22Rv1 (cell line): Measurements from ENCODE around the gene LRRC15.

Experiments used
- ZFX ChIP-seq: fragments of 450-650 bp; IDR thresholded peaks from 2 replicates; pipeline ENCODE4 v1.6.1; 2017; ENCODE audit warnings: antibody characterized with exemption, borderline replicate concordance
- TF ChIP-seq, protein P1 (sequence below): fragments of 450-650 bp; IDR thresholded peaks from 2 replicates; pipeline ENCODE4 v1.5.1; 2017; ENCODE audit warnings: mild to moderate bottlenecking

- TF ChIP-seq, protein P1, sequence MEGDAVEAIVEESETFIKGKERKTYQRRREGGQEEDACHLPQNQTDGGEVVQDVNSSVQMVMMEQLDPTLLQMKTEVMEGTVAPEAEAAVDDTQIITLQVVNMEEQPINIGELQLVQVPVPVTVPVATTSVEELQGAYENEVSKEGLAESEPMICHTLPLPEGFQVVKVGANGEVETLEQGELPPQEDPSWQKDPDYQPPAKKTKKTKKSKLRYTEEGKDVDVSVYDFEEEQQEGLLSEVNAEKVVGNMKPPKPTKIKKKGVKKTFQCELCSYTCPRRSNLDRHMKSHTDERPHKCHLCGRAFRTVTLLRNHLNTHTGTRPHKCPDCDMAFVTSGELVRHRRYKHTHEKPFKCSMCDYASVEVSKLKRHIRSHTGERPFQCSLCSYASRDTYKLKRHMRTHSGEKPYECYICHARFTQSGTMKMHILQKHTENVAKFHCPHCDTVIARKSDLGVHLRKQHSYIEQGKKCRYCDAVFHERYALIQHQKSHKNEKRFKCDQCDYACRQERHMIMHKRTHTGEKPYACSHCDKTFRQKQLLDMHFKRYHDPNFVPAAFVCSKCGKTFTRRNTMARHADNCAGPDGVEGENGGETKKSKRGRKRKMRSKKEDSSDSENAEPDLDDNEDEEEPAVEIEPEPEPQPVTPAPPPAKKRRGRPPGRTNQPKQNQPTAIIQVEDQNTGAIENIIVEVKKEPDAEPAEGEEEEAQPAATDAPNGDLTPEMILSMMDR, result no peak
- TF ChIP-seq ZFX, result no peak
Measured at GRCh38 chr3:194322678-194323211, 46.8 kb downstream of the LRRC15 start.
